Liver (tissue), 9 donors: ENCODE results near the gene NTN1. TPM values are rescaled to one million over a fixed set of nuclear protein-coding genes. Genes with fewer than 3 reads are reported as not detected.

Experiments
- DNase-seq: peaks from one replicate; pipeline ENCODE4 v3.0.0-alpha.2; 2017; ENCODE audit warnings: low spot score
- H3K27ac ChIP-seq, 2 donors: one replicate each; pipeline ENCODE4 v1.7.0; 2013; ENCODE audit warnings: inconsistent platforms in 2 of 2, low read length in 2 of 2, control low read depth in 1 of 2, low read depth in 1 of 2, mild to moderate bottlenecking in 1 of 2
- H3K27me3 ChIP-seq, 4 donors: one replicate each; pipeline versions ENCODE4 v1.6.1 to v1.7.0; 2013; ENCODE audit warnings: low read length in 3 of 4, inconsistent platforms in 1 of 4, mild to moderate bottlenecking in 1 of 4, moderate library complexity in 1 of 4; ENCODE audit not compliant: control insufficient read depth in 4 of 4, insufficient read depth in 4 of 4
- H3K36me3 ChIP-seq, 4 donors: one replicate each; pipeline versions ENCODE4 v1.6.1 to v1.7.0; 2013; ENCODE audit warnings: low read length in 3 of 4, mild to moderate bottlenecking in 3 of 4, low read depth in 1 of 4, moderate library complexity in 1 of 4; ENCODE audit not compliant: control insufficient read depth in 4 of 4, insufficient read depth in 3 of 4
- H3K4me1 ChIP-seq, 4 donors: one replicate each; pipeline versions ENCODE4 v1.6.1 to v1.7.0; 2013; ENCODE audit warnings: low read length in 3 of 4, mild to moderate bottlenecking in 3 of 4, moderate library complexity in 1 of 4; ENCODE audit not compliant: control insufficient read depth in 4 of 4, insufficient read depth in 4 of 4
- H3K4me3 ChIP-seq, 3 donors: one replicate each; pipeline versions ENCODE4 v1.6.1 to v1.7.0; 2013; ENCODE audit warnings: low read length in 3 of 3, control low read depth in 1 of 3, low read depth in 1 of 3, mild to moderate bottlenecking in 1 of 3
- H3K9ac ChIP-seq, 2 donors: one replicate each; pipeline ENCODE4 v1.7.0; 2013; ENCODE audit warnings: low read length in 2 of 2, mild to moderate bottlenecking in 2 of 2, moderate library complexity in 2 of 2, control low read depth in 1 of 2, low read depth in 1 of 2
- H3K9me3 ChIP-seq, 4 donors: one replicate each; pipeline versions ENCODE4 v1.6.1 to v1.7.0; 2013; ENCODE audit warnings: low read length in 3 of 4; ENCODE audit not compliant: control insufficient read depth in 4 of 4
- ATF3 ChIP-seq: IDR thresholded peaks from 2 replicates; pipeline ENCODE4 v1.6.1; 2016; ENCODE audit warnings: antibody characterized with exemption
- CTCF ChIP-seq: fragments of 150-350 bp; IDR thresholded peaks from 2 replicates; pipeline ENCODE4 v1.5.1; 2017; ENCODE audit warnings: improper control_type of control experiment, low read depth, low read length; ENCODE audit not compliant: missing input control
- FOXA1 ChIP-seq: IDR thresholded peaks from 2 replicates; pipeline ENCODE4 v1.6.1; 2016; ENCODE audit warnings: antibody characterized with exemption
- FOXA2 ChIP-seq: IDR thresholded peaks from 2 replicates; pipeline ENCODE4 v1.6.1; 2016; ENCODE audit warnings: antibody characterized with exemption
- GABPA ChIP-seq, 2 donors: IDR thresholded peaks in 1 of 2; conservative IDR thresholded peaks in 1 of 2; 2 replicates each; pipeline ENCODE4 v1.6.1; 2016; ENCODE audit warnings: antibody characterized with exemption in 2 of 2, mild to moderate bottlenecking in 1 of 2, moderate library complexity in 1 of 2
- HNF4A ChIP-seq, 2 donors: conservative IDR thresholded peaks; 2 replicates each; pipeline ENCODE4 v1.6.1; 2016; ENCODE audit warnings: antibody characterized with exemption in 2 of 2, mild to moderate bottlenecking in 2 of 2
- HNF4G ChIP-seq: IDR thresholded peaks from 2 replicates; pipeline ENCODE4 v1.6.1; 2016; ENCODE audit warnings: antibody characterized with exemption
- JUND ChIP-seq, 2 donors: IDR thresholded peaks; 2 replicates each; pipeline ENCODE4 v1.6.1; 2016; ENCODE audit warnings: antibody characterized with exemption in 2 of 2
- MAX ChIP-seq: IDR thresholded peaks from 2 replicates; pipeline ENCODE4 v1.6.1; 2016; ENCODE audit warnings: antibody characterized with exemption
- NR2F2 ChIP-seq: IDR thresholded peaks from 2 replicates; pipeline ENCODE4 v1.6.1; 2016; ENCODE audit warnings: antibody characterized with exemption
- RAD21 ChIP-seq, 2 donors: IDR thresholded peaks; 2 replicates each; pipeline ENCODE4 v1.6.1; 2016; ENCODE audit warnings: antibody characterized with exemption in 2 of 2, mild to moderate bottlenecking in 2 of 2
- REST ChIP-seq: IDR thresholded peaks from 2 replicates; pipeline ENCODE4 v1.6.1; 2016; ENCODE audit warnings: antibody characterized with exemption, mild to moderate bottlenecking
- RXRA ChIP-seq, 2 donors: IDR thresholded peaks; 2 replicates each; pipeline ENCODE4 v1.6.1; 2017 to 2018; ENCODE audit warnings: antibody characterized with exemption in 2 of 2, mild to moderate bottlenecking in 1 of 2
- SP1 ChIP-seq: IDR thresholded peaks from 2 replicates; pipeline ENCODE4 v1.6.1; 2018; ENCODE audit warnings: antibody characterized with exemption, mild to moderate bottlenecking
- TAF1 ChIP-seq: conservative IDR thresholded peaks from 2 replicates; pipeline ENCODE4 v1.6.1; 2016; ENCODE audit warnings: antibody characterized with exemption, mild to moderate bottlenecking
- YY1 ChIP-seq: IDR thresholded peaks from 2 replicates; pipeline ENCODE4 v1.6.1; 2016; ENCODE audit warnings: antibody characterized with exemption, mild to moderate bottlenecking
- ZBTB33 ChIP-seq: IDR thresholded peaks from 2 replicates; pipeline ENCODE4 v1.6.1; 2016; ENCODE audit warnings: antibody characterized with exemption
- WGBS: extraction: QIAGEN DNeasy Blood & Tissue Kit; methylation state at CpG from one replicate; pipeline ENCODE4 v1.1.7; 2013; 5-methylcytosine and 5-hydroxymethylcytosine counted together
- polyA plus RNA-seq, 2 donors: library from polyadenylated mRNA; stranded (reverse) in 1 of 2; unstranded in 1 of 2; fragments of 200-250 nt in 1 of 2; fragments of >200 nt in 1 of 2; fragmentation: Nextera tagmentation in 1 of 2; extraction: Ambion mirVana in 1 of 2; gene quantifications; one replicate each; pipeline versions ENCODE4 v1.2.1 to v1.2.3, GENCODE V29; 2013 to 2015
- total RNA-seq, 2 donors: library from RNA; depleted of rRNA; stranded (reverse); fragments of >200 nt; gene quantifications; one replicate each; pipeline ENCODE4 v1.2.3, GENCODE V29; 2014
- donor health status: healthy.
- donor health status: healthy.
- donor health status: healthy.
- donor health status: healthy.
- donor health status: healthy.

NTN1 gene
- total and polyA plus RNA-seq, 4 donors: 0.14 to 8.7 (median 4.3) TPM

- Histone ChIP-seq H3K27ac (no peak overlapping the region), H3K36me3 (no peaks in the 10 kb centered on the region), H3K9me3 (no peaks in the 10 kb centered on the region), H3K4me1 (peaks cover 12 to 26% (median 19%) of the 10 kb centered on the region in 4 donors), H3K9ac (no peak overlapping the region), H3K4me3 (no peak overlapping the region), H3K27me3 (peaks cover 0 to 13% (median 1%) of the 10 kb centered on the region in 4 donors)
- WGBS: 47% methylated on average over 7 of the region's 7 CpGs
- TF ChIP-seq RXRA (IDR thresholded peaks at IDR 0.05): peak in 1 of 2 donors; percentile 9
- no peak for TF ChIP-seq YY1
- DNase-seq: no peak
Measured at GRCh38 chr17:9006175-9006767, 15.0 kb upstream of the NTN1 start.

GRCh38 chr17:9007052-9007714 lies 14.1 kb upstream of the NTN1 start:
- H3K4me1 ChIP-seq: peaks cover 12 to 26% (median 19%) of the 10 kb centered on the region in 4 donors
- 95% methylated on average over 2 of the region's 2 CpGs for WGBS
- no peak overlapping the region for H3K9ac ChIP-seq
- H3K36me3 ChIP-seq: no peaks in the 10 kb centered on the region
- TF ChIP-seq MAX: no peak
- no peak for TF ChIP-seq ZBTB33
- no peak for TF ChIP-seq FOXA1
- no peak for TF ChIP-seq YY1
- no peak for TF ChIP-seq FOXA2
- no peak for TF ChIP-seq GABPA (IDR thresholded peaks at IDR 0.05 in 1 of 2, conservative IDR thresholded peaks at IDR 0.05 in 1 of 2)
- TF ChIP-seq HNF4G: no peak
- TF ChIP-seq SP1: no peak
- no peak for TF ChIP-seq HNF4A (conservative IDR thresholded peaks at IDR 0.05)
- no peak for TF ChIP-seq CTCF
- no peak for TF ChIP-seq TAF1
- TF ChIP-seq NR2F2: no peak
- no peak for TF ChIP-seq ATF3
- no peak for TF ChIP-seq REST
- no peak for TF ChIP-seq RXRA (IDR thresholded peaks at IDR 0.05)
- TF ChIP-seq JUND (IDR thresholded peaks at IDR 0.05): no peak
- no peak for TF ChIP-seq RAD21 (IDR thresholded peaks at IDR 0.05)
- H3K27ac ChIP-seq: no peak overlapping the region
- no peaks in the 10 kb centered on the region for H3K9me3 ChIP-seq
- no peak for DNase-seq
- peaks cover 0 to 13% (median 1%) of the 10 kb centered on the region in 4 donors for H3K27me3 ChIP-seq
- no peak overlapping the region for H3K4me3 ChIP-seq
